NCI-H526 (cell line): Measurements from ENCODE around the gene RNF167.
A peak's percentile ranks its signal among the peaks of the same experiment; 100 is the strongest.

ENCODE experiments used
- DNase-seq, 2 experiments: peaks; one replicate each; lab custom pipeline; 2025; lab: John Stamatoyannopoulos, UW

RNF167 gene

GRCh38 chr17:4938688-4939545 lies 1.2 kb upstream of the RNF167 start:
- DNase-seq, result no peak

DNA sequence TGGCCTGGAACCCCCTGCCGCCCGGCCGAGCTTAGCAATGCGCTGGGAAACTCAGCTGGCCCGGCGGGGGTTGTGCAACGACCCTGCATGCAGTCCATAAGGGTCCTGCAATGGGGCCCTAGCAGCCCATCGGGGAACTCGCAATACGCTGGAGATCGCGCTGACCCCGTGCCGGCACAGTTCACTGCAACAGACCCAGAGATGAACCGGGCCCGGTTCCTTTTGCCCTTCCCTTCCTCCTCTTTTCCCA lies 597 bp upstream of the RNF167 start:
- no peak for DNase-seq

GRCh38 chr17:4940555-4941318 lies 669 bp downstream of the RNF167 start:
- no peak for DNase-seq

GRCh38 chr17:4941319-4941610 lies 1.2 kb downstream of the RNF167 start:
- no peak for DNase-seq

- DNase-seq, result no peak
These were observed 2.9 kb downstream of the RNF167 start for GRCh38 chr17:4942760-4943508.

GRCh38 chr17:4944163-4944553 lies 4.1 kb downstream of the RNF167 start:
- DNase-seq, result no peak

DNA sequence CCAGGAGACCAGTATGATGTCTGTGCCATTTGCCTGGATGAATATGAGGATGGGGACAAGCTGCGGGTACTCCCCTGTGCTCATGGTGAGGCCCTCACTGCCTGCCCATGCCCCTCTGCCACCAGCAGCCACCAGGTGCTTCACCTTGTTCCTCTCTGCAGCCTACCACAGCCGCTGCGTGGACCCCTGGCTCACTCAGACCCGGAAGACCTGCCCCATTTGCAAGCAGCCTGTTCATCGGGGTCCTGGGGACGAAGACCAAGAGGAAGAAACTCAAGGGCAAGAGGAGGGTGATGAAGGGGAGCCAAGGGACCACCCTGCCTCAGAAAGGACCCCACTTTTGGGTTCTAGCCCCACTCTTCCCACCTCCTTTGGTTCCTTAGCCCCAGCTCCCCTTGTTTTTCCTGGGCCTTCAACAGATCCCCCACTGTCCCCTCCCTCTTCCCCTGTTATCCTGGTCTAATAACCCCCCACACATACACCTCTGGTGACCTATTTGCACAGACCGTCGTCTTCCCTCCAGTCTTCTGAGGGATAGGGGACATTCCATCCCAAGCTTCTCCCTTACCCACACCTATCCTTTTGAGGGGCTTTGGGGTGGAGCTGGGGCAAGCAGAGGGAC lies 4.6 kb downstream of the RNF167 start:
- no peak for DNase-seq

GRCh38 chr17:4945176-4945943 lies 5.3 kb downstream of the RNF167 start:
- DNase-seq, result no peak

DNA sequence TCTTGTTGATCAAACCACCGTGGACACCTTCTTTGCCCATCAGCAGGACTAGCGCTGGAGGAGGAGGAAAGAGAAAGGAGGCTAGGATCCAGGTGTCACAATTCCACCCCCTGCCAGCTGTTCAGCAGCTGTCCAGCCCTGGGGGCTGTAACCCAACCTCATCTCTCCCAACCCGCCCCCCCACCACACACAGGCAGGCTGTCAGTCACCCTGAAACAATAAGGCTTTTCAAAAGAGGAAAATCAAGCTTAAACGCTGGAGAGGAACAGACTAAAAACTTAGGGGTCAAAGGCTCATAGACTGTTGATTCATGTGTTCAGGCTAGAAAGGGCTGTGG lies 5.8 kb downstream of the RNF167 start:
- DNase-seq, result no peak

GRCh38 chr17:4946312-4946976 lies 6.4 kb downstream of the RNF167 start:
- no peak for DNase-seq

GRCh38 chr17:4947010-4947410 lies 6.9 kb downstream of the RNF167 start:
- no peak for DNase-seq

- DNase-seq, result peak in 1 of 2 experiments; percentile 33
These were observed 7.5 kb downstream of the RNF167 start for GRCh38 chr17:4947411-4948165.

GRCh38 chr17:4948166-4948930 lies 8.3 kb downstream of the RNF167 start, which contains the start of gene PFN1:
PFN1 (minus strand) TSS chr17:4948530; CDS start chr17:4948394, 136 bp downstream.
- DNase-seq, result peak; percentile 48 to 87

- peak in 1 of 2 experiments; percentile 88 for DNase-seq
These were observed 8.9 kb downstream of the RNF167 start for GRCh38 chr17:4948931-4949320.

DNA sequence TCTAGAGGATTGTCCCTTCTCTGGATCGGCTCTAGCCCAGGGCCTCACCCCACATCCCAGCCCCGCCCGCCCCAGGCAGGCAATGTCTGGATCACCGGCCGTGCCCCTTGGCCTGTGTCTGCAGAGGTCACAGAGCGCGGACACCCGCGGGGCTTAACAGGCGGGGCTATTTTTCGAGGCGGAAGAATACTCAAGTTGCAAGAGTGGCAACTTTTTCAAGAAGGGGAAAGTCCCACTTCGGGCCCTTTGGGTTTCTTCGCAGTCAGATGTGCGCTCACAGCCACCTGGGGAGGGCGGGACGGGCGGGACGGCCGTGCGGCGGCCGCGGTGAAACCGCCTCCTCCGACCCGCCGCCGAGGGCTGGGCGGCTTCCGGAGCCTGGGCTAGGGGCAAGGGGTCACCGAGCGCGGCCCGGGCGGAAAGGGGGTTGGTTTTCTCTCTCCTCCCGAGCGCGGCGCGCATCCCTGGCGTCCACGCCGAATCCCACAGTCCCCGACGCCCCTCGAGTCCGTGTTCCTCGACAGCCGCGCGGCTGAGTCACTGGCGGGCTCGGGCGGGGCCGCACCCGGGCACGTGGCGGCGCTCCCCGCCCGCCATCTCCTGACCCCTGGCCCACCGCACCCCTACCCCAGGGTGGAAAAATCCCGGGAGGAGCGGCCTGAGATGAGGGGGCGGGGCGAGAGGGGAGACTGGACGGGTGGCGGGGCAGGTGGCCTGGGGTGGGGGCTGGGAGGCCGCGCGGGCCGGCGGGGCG lies 9.4 kb downstream of the RNF167 start:
- peak in 1 of 2 experiments; percentile 71 for DNase-seq

GRCh38 chr17:4950075-4950745 lies 10.1 kb downstream of the RNF167 start:
- peak in 1 of 2 experiments; percentile 55 for DNase-seq

GRCh38 chr17:4950746-4951204 lies 10.7 kb downstream of the RNF167 start, which contains the start of gene ENO3:
ENO3 (plus strand) TSS chr17:4951119; CDS start chr17:4951830, 711 bp downstream.
- peak in 1 of 2 experiments; percentile 35 for DNase-seq

- DNase-seq, result no peak
These were observed 11.4 kb downstream of the RNF167 start for GRCh38 chr17:4951486-4951885.
